HepG2 (cell line): ENCODE results near the gene MLLT11. TPM values are rescaled to one million over a fixed set of nuclear protein-coding genes. Genes with fewer than 3 reads are reported as not detected.
A peak's percentile ranks its signal among the peaks of the same experiment; 100 is the strongest.

Source experiments
- ASH2L ChIP-seq: fragments of 300-600, 200-600 bp; sonication (generic); IDR thresholded peaks from 2 replicates; pipeline ENCODE4 v1.7.0; 2017; ENCODE audit warnings: low read depth, mild to moderate bottlenecking, moderate library complexity, mixed read lengths, low read length; ENCODE audit not compliant: insufficient read length
- CBX2 ChIP-seq, 2 experiments: fragments of 200-600 bp in 1 of 2; sonication (generic); formaldehyde crosslinking in 1 of 2; IDR thresholded peaks; 2 replicates each; pipeline versions ENCODE4 v1.7.0 to v1.8.1; 2018 to 2022; ENCODE audit warnings: low read depth in 2 of 2, low read length in 1 of 2, mild to moderate bottlenecking in 1 of 2, missing genetic modification reagents in 1 of 2
- CENPT ChIP-seq: sonication (generic); formaldehyde crosslinking; IDR thresholded peaks from 2 replicates; pipeline ENCODE4 v1.8.0; 2022; ENCODE audit warnings: low read depth, mild to moderate bottlenecking, moderate library complexity, missing genetic modification reagents
- CREM ChIP-seq, 2 experiments: sonication (generic) in 1 of 2; formaldehyde crosslinking in 1 of 2; IDR thresholded peaks; 2 replicates each; pipeline versions ENCODE4 v1.4.0 to v1.6.1; 2016 to 2020; ENCODE audit warnings: antibody characterized with exemption in 1 of 2, mild to moderate bottlenecking in 1 of 2, missing genetic modification reagents in 1 of 2
- DMAP1 ChIP-seq: IDR thresholded peaks from 2 replicates; pipeline ENCODE4 v1.6.1; 2016
- IKZF4 ChIP-seq: sonication (generic); formaldehyde crosslinking; IDR thresholded peaks from 2 replicates; pipeline ENCODE4 v1.5.1; 2020; ENCODE audit warnings: borderline replicate concordance, mild to moderate bottlenecking, low read depth, missing genetic modification reagents; ENCODE audit errors: not compliant biosample characterization
- JUND ChIP-seq: sonication (generic); formaldehyde crosslinking; IDR thresholded peaks from 2 replicates; pipeline ENCODE4 v1.8.0; 2022; ENCODE audit warnings: mild to moderate bottlenecking, missing genetic modification reagents
- MTA1 ChIP-seq: sonication (generic); formaldehyde crosslinking; IDR thresholded peaks from 2 replicates; pipeline ENCODE4 v1.4.0; 2020; ENCODE audit warnings: missing genetic modification reagents, mild to moderate bottlenecking, borderline replicate concordance
- NBN ChIP-seq: fragments of 450-650 bp; conservative IDR thresholded peaks from 2 replicates; pipeline ENCODE4 v1.6.1; 2017
- PAXIP1 ChIP-seq: sonication (generic); formaldehyde crosslinking; conservative IDR thresholded peaks from 2 replicates; pipeline ENCODE4 v1.4.0; 2020; ENCODE audit warnings: mild to moderate bottlenecking, missing genetic modification reagents, moderate library complexity
- TCF7 ChIP-seq: sonication (generic); IDR thresholded peaks from 2 replicates; pipeline ENCODE4 v1.6.1; 2016; ENCODE audit warnings: antibody characterized with exemption, low read depth
- ZBTB34 ChIP-seq: sonication (generic); formaldehyde crosslinking; IDR thresholded peaks from 2 replicates; pipeline ENCODE4 v1.8.0; 2022; ENCODE audit warnings: mild to moderate bottlenecking, missing genetic modification reagents
- ZBTB46 ChIP-seq: sonication (generic); formaldehyde crosslinking; IDR thresholded peaks from 2 replicates; pipeline ENCODE4 v1.4.0; 2020; ENCODE audit warnings: mild to moderate bottlenecking, missing genetic modification reagents, borderline replicate concordance
- ZNF281 ChIP-seq: sonication (generic); formaldehyde crosslinking; IDR thresholded peaks from 2 replicates; pipeline ENCODE4 v1.4.0; 2020; ENCODE audit warnings: missing genetic modification reagents, borderline replicate concordance
- polyA plus RNA-seq, 8 experiments: library from polyadenylated mRNA; depleted of rRNA in 3 of 8; stranded (reverse) in 7 of 8; unstranded in 1 of 8; fragments of >200 nt; fragmentation: Illumina TruSeq in 4 of 8; extraction: Trizol in 4 of 8; gene quantifications; 2 replicates each; pipeline versions ENCODE4 v1.2.1 to v1.2.3, GENCODE V29; 2011 to 2016; ENCODE audit warnings: low read depth in 4 of 8, missing spikeins in 1 of 8, mixed read lengths in 1 of 8; ENCODE audit not compliant: insufficient read depth in 1 of 8
- total RNA-seq, 5 experiments: library from RNA; depleted of rRNA; stranded (reverse); fragments of >200 nt; fragmentation: Illumina TruSeq; extraction: Trizol; gene quantifications; 2 replicates each; pipeline ENCODE4 v1.2.3, GENCODE V29; 2016; ENCODE audit warnings: low read depth in 1 of 5

Gene MLLT11
- total and polyA plus RNA-seq, 2 of the 13 experiments (the other 11 are each of a cell fraction or from before 2014, with no cell fraction given), result 0.21 to 0.22 TPM

- TF ChIP-seq ZNF281 (CRISPR knock-in tag), result no peak
- TF ChIP-seq PAXIP1 (CRISPR knock-in tag), result no peak; the same call in 1 of the 2 replicates
- peak; percentile 51 for TF ChIP-seq ASH2L
- no peak for TF ChIP-seq CBX2 (IDR thresholded peaks at IDR 0.05; ENCODE audit: low read depth, low read length)
- no peak for TF ChIP-seq CBX2 (CRISPR knock-in tag; IDR thresholded peaks at IDR 0.05; ENCODE audit: low read depth)
- TF ChIP-seq JUND (CRISPR knock-in tag), result peak; percentile 34; the same call in 1 of the 2 replicates
- no peak for TF ChIP-seq ZBTB46 (CRISPR knock-in tag)
- no peak for TF ChIP-seq CREM (IDR thresholded peaks at IDR 0.05)
- TF ChIP-seq CREM (CRISPR knock-in tag; IDR thresholded peaks at IDR 0.05), result no peak
- TF ChIP-seq TCF7, result no peak
- no peak; the same call in 1 of the 2 replicates for TF ChIP-seq MTA1
- TF ChIP-seq NBN, result no peak
- TF ChIP-seq CENPT (CRISPR knock-in tag), result 0 out of 2 replicates have a peak, but pooled peaks have one; percentile 69
- 0 out of 2 replicates have a peak, but pooled peaks have one; percentile 36 for TF ChIP-seq ZBTB34 (CRISPR knock-in tag)
- TF ChIP-seq DMAP1 (CRISPR knock-in tag), result 0 out of 2 replicates have a peak, but pooled peaks have one; percentile 23
- TF ChIP-seq IKZF4 (CRISPR knock-in tag), result peak; percentile 29
Observed at GRCh38 chr1:151047925-151048644, 12.1 kb upstream of the MLLT11 start (continued).
